NCI-H748 (cell line): ENCODE data around the gene C1R.
"Not testable (repeated sequence)": the region's sequence is repeated elsewhere in the genome, so short reads cannot be mapped to it uniquely, and the experiment has no call there.

Experiments used
- DNase-seq: peaks from one replicate; lab custom pipeline; 2025; ENCODE audit not compliant: unreplicated experiment; lab: John Stamatoyannopoulos, UW

C1R gene

DNA sequence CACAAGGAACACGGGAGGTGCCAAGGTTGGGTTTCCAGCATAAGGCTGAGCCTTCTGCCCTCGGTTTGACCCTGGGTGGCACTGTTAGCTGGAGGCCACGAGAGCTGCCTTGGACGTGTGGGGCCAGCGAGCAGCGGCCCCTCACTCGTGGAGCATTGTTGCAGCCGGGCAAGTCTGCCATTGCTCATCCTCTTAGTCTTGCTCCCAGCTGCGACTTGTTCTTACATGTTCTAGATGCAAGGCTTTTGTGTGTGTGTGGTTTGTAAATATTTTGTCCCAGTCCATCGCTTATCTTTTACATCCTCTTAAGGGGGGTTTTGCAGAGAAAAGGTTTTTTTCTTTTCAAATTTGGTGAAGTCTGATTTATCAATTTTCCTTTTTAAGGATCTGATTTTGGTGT lies 52.8 kb downstream of the C1R start:
- DNase-seq, result no peak

DNA sequence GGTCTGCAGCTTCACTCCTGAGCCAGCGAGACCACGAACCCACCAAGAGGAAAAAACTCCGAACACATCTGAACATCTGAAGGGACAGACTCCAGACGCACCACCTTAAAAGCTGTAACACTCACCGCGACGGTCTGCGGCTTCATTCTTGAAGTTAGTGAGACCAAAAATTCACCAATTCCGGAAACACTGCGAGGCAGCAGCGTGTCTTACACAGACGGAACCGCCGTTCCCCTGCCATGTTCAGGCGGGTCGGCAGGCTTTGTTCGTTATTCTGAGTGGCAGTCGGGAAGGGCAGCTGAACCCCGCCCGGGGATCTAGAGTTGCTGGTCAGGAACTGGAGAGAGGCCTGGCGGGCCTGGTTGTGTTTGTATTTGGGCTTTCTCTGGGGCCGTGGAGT lies 53.7 kb downstream of the C1R start:
- no peak for DNase-seq

DNA sequence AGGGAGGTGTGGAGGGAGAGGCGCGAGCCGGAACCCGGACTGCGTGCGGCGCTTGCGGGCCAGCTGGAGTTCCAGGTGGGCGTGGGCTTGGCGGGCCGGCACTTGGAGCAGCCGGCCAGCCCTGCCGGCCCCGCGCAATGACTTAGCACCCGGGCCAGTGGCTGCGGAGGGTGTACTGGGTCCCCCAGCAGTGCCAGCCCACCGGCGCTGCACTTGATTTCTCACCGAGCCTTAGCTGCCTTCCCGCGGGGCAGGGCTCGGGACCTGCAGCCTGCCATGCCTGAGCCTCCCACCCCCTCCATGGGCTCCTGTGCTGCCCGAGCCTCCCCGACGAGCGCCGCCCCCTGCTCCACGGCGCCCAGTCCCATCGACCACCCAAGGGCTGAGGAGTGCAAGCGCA lies 54.8 kb downstream of the C1R start:
- not testable (repeated sequence) for DNase-seq

- DNase-seq, result no peak
Measured at GRCh38 chr12:7035463-7035862, 56.8 kb downstream of the C1R start.

- no peak for DNase-seq
Measured at GRCh38 chr12:7034464-7034863, 57.8 kb downstream of the C1R start.

GRCh38 chr12:7032990-7033389 lies 59.3 kb downstream of the C1R start:
- no peak for DNase-seq

DNA sequence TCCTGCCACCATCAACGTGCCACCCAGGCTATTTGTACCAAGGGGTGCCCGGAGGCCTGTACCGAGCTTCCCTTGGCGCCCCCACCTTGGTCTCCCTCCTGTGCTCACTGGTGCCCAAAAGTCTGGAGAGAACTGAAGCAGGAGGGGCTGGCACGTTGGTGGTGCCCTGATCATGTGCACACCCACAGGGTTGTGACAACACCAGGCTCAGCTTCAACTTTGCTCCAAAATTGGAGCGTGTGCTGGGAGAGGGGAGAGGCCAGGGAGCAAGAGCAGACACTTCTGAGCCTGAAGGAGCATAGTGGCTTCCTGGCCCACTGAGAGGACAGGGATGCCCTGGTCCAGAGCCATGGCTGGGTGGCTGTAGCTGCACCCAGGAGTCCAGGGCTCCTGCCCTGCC lies 60.9 kb downstream of the C1R start:
- no peak for DNase-seq
